ENCODE results near the gene UPF3A.

GRCh38 chr13:114320065-114320464 is 38.7 kb downstream of the UPF3A start:
- TF ChIP-seq EZH2 (IDR thresholded peaks at IDR 0.05; ENCODE audit: borderline replicate concordance, low read length) = no peak
- no peak for TF ChIP-seq CTCF (IDR thresholded peaks at IDR 0.05; ENCODE audit: low read length)

All from OCI-LY1 (cell line).